ENCODE measurements around the gene FARP1. TPM values are rescaled to one million over a fixed set of nuclear protein-coding genes. Genes with fewer than 3 reads are reported as not detected.

Gene FARP1
- total and polyA plus RNA-seq, 2 of the 8 experiments (the other 6 are each of a cell fraction or from before 2014, with no cell fraction given), result 24.7 to 104 TPM

GRCh38 chr13:98111168-98112098 lies 31.5 kb upstream of the FARP1 start:
- H3K79me2 ChIP-seq (ENCODE audit: control insufficient read depth in 1 of 2, insufficient read depth in 2 of 2, low read length in 2 of 2), result no peaks in the 10 kb centered on the region
- H2BK20ac ChIP-seq (ENCODE audit: low read length), result no peak overlapping the region
- H3K23me2 ChIP-seq (ENCODE audit: low read depth, low read length), result no peaks in the 10 kb centered on the region
- H4K8ac ChIP-seq (ENCODE audit: extremely low read depth, insufficient read depth, low read length), result 0 out of 2 replicates have a peak overlapping the region, but pooled peaks have one; percentile 82
- H2BK5ac ChIP-seq (ENCODE audit: low read depth, low read length), result no peak overlapping the region
- no peaks in the 10 kb centered on the region; a peak in 1 of 4 replicates for H3K9me3 ChIP-seq (ENCODE audit: insufficient read depth in 2 of 2, low read depth in 1 of 2, low read length in 1 of 2)
- no peak overlapping the region for H2BK120ac ChIP-seq (replicated peaks; ENCODE audit: low read depth, low read length)
- H2BK12ac ChIP-seq (ENCODE audit: low read depth, low read length), result no peak overlapping the region
- FAIRE-seq (no peak), DNase-seq (ENCODE audit: low read depth in 1 of 2, low spot score in 2 of 2) (no peak)
- POLR2A ChIA-PET (ENCODE audit: partially characterized antibody), result no interaction called here
- H3K9ac ChIP-seq (replicated peaks in 1 of 4; ENCODE audit: extremely low read depth in 1 of 4, low read depth in 3 of 4, low read length in 3 of 4), result no peak overlapping the region
- no peak overlapping the region for H3K18ac ChIP-seq (ENCODE audit: extremely low read depth, low read length)
- H3K4me3 ChIP-seq (ENCODE audit: extremely low read depth in 1 of 4, insufficient read depth in 2 of 4, low read depth in 3 of 4, low read length in 4 of 4), result no peak overlapping the region
- H2AFZ ChIP-seq (ENCODE audit: low read length), result no peak overlapping the region
- H3K36me3 ChIP-seq (ENCODE audit: control insufficient read depth in 2 of 4, insufficient read depth in 4 of 4, low read length in 3 of 4), result no peaks in the 10 kb centered on the region
- 88% methylated on average over 10 of the region's 10 CpGs; no CpG with 5 or more reads in 1 of the 2 experiments for WGBS, 2 experiments (ENCODE audit: extremely low coverage in 1 of 2, insufficient coverage in 1 of 2, insufficient read length in 1 of 2, insufficient replicate concordance in 2 of 2, low coverage in 1 of 2, low lambda C conversion rate in 2 of 2, missing lambda C conversion rate in 1 of 2)
- H3K4me2 ChIP-seq (ENCODE audit: insufficient read depth in 1 of 2, low read depth in 2 of 2, low read length in 2 of 2), result no peak overlapping the region
- H4K20me1 ChIP-seq (replicated peaks in 1 of 2; ENCODE audit: control insufficient read depth in 1 of 2, insufficient read depth in 2 of 2, low read length in 2 of 2), result no peaks in the 10 kb centered on the region
- no peak overlapping the region for H3K4ac ChIP-seq (replicated peaks; ENCODE audit: insufficient read length, low read depth, low read length)
- no peaks in the 10 kb centered on the region for H3K27me3 ChIP-seq (replicated peaks in 1 of 4; ENCODE audit: control insufficient read depth in 3 of 4, extremely low read depth in 1 of 4, insufficient read depth in 3 of 4, low read length in 3 of 4)
- CTCF ChIA-PET (ENCODE audit: partially characterized antibody), result no interaction called here
- H3K4me1 ChIP-seq (replicated peaks in 1 of 4; ENCODE audit: control insufficient read depth in 3 of 4, insufficient read depth in 4 of 4, low read length in 3 of 4), result no peaks in the 10 kb centered on the region
- H3K14ac ChIP-seq (ENCODE audit: insufficient read length), result no peak overlapping the region
- H4K5ac ChIP-seq (ENCODE audit: insufficient read length, low read depth, low read length), result no peak overlapping the region
- H3K23ac ChIP-seq (ENCODE audit: insufficient read length), result no peak overlapping the region
- no peaks in the 10 kb centered on the region for H3K79me1 ChIP-seq (ENCODE audit: low read depth, low read length)
- no peak overlapping the region for H2AK5ac ChIP-seq (ENCODE audit: low read depth, low read length)
- H3K27ac ChIP-seq (ENCODE audit: low read depth, low read length), result no peak overlapping the region
- H3K56ac ChIP-seq (replicated peaks; ENCODE audit: insufficient read length, low read depth, low read length), result no peak overlapping the region
- no peak overlapping the region for H4K91ac ChIP-seq (replicated peaks; ENCODE audit: insufficient read length, low read length)
- no peak overlapping the region for H2BK15ac ChIP-seq (ENCODE audit: low read length)

Data from H1 (cell line).